Effector CD8-positive, alpha-beta T cell (primary cell): Measurements from ENCODE around the gene SLC1A2.
A peak's percentile ranks its signal among the peaks of the same experiment; 100 is the strongest.

Source experiments
- DNase-seq: peaks from one replicate; lab custom pipeline; 2025; lab: John Stamatoyannopoulos, UW

SLC1A2 gene

GRCh38 chr11:35413598-35413997, 5.8 kb downstream of the SLC1A2 start:
- no peak for DNase-seq

- no peak for DNase-seq
Observed at GRCh38 chr11:35412285-35412684, 7.1 kb downstream of the SLC1A2 start.

- DNase-seq = no peak
Observed at GRCh38 chr11:35407041-35407440, 12.3 kb downstream of the SLC1A2 start.

DNA sequence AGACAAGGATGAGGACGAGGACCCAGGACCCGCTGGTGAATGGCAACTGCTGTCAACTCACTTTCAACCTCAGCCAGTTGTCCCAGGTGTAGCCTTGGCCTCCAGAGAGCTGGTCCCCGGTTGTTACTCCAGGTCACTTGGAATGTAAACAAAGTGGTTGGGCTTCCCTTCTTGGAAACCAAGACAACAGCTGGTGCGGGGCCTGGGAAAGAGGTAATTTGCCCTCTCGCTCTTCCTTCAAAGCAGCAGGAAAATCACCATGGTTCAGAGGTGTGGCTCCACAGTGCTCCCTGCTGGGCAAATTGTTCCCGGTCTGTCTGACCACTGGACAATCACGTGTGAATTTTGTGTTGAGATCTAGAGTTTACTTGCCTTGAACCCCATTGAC, 15.0 kb downstream of the SLC1A2 start:
- no peak for DNase-seq

GRCh38 chr11:35403765-35404387, 15.5 kb downstream of the SLC1A2 start:
- DNase-seq = no peak

DNA sequence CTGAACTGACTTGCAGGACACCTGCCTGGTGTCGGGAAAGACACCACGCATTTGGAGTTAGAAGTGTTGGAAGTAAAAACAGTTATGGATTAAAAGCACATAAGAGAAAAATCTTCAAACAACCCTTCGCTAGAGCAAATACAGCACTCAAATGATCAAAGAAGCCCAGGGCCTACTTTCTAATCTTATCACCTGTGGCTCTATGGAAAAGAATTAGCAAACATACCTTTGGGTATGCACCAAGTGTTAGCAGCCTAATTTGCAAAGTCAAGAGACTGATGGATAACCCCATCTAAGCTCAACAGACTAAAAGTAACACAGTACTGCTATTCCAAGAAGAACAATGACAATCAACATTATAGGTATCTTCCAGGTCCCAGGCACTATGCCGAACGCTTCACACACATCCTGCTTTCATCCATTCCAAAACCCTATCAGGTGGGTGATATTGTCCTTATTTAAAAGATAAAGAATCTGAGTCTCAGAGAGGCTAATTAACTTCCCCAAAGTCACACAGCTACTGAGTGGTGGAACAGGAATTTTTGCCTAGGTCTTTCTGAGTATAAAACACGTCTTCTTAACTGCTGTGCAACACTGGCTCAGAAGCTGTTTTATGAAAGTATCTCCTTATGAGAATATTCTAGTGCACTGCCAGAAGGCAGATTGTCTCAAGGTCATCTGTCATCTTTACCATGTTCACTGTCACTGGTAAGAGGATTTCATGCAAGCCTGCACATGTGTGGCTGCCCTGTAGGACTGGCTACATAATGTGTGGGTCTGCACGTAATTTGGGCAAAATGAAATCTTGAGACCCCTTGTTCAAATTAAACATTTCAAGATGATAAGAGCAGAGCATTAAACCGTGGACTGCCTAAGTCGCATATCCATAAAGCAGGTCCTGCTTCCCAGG, 16.4 kb downstream of the SLC1A2 start:
- DNase-seq = no peak

GRCh38 chr11:35398881-35399280, 20.5 kb downstream of the SLC1A2 start:
- DNase-seq = no peak

- DNase-seq = no peak
Observed at GRCh38 chr11:35394941-35395340, 24.4 kb downstream of the SLC1A2 start.

DNA sequence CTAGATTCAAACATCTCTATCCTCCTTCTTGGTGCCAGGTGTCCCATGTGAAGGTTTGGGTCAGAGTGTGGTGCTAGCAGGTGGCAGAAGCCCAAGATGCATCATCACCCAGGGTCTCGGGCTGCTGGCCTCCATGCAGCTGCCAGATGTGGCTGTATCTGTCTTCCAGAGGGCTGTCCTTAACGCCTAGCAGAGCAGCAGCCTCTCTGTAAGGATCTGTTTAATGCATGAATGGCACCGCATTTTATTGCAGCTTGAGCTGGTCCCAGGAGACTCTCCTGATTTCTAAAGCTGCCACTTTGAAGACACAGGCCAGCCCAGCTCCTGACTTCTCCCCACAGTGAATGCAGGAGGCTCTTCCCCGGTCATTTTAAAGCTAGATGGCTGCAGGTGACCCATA, 26.3 kb downstream of the SLC1A2 start:
- no peak for DNase-seq

DNA sequence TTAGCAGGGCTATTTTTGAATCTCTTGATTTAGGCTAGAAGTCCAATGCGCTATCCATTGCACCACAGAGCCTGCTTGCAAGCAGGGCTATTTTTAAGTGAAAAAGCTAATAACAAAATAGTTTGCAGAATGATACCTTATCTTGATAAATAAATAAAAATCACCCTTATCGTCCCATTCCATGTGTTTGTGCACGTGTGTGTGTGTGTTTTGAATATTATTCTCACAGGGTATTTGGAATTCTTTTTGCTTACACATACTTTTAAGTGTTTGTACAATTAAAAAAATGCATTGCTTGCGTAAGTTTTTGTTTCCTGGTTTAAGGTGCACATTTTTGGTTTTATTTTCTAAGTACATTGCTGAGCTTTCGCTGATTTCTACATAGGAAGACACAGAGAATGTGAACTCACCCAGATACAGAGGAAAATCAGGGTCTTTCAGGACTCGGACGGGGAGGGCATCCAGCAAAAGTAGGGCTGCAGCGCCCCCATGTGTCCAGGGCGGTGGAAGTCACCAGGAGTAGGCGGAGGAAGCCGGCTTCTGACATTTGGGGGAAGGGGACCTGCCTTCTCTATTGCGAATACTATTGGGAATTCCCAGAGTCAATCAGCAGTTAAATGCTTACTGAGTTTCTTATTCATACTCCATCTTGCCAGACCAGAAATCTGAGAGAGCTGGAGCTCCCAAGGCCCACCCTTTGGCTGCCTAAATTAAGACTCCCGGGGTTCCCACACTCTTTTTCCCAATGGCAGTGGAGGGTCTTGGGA, 27.3 kb downstream of the SLC1A2 start:
- DNase-seq = peak; percentile 79

- DNase-seq = no peak
Observed at GRCh38 chr11:35390737-35391682, 28.3 kb downstream of the SLC1A2 start.

GRCh38 chr11:35389897-35390465, 29.4 kb downstream of the SLC1A2 start:
- no peak for DNase-seq

GRCh38 chr11:35389112-35389511, 30.2 kb downstream of the SLC1A2 start:
- DNase-seq = no peak

- DNase-seq = no peak
Observed at GRCh38 chr11:35388061-35388460, 31.3 kb downstream of the SLC1A2 start.

GRCh38 chr11:35387111-35387982, 32.0 kb downstream of the SLC1A2 start:
- no peak for DNase-seq

- no peak for DNase-seq
Observed at GRCh38 chr11:35383953-35384352, 35.4 kb downstream of the SLC1A2 start.

DNA sequence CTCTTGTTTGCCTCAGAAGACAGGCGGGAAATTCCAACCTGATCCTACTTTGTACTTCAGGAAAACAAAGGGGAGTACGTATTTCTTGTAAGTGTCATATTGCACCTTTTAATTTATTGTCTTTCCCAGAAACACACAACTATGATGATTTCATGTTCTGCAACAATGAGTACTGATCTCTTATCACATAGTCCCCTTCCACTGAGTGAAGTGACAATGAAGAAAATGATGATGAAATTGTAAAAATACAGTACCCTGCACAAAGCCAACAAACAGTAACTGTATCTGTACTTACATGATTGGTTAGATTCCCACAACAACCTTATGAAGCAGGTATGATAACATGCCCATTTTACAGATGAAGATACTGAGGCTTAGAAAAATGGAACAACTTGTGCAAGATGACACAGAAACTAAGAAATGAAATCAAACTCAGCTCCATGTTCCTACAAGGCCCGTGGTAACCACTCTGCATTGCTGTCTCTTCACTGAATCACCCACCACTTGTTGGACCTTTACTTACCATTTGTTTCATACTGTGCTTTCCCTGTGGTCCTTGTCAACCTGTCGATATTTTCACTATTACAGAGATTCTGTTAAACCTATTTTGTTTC, 37.5 kb downstream of the SLC1A2 start:
- DNase-seq = no peak

DNA sequence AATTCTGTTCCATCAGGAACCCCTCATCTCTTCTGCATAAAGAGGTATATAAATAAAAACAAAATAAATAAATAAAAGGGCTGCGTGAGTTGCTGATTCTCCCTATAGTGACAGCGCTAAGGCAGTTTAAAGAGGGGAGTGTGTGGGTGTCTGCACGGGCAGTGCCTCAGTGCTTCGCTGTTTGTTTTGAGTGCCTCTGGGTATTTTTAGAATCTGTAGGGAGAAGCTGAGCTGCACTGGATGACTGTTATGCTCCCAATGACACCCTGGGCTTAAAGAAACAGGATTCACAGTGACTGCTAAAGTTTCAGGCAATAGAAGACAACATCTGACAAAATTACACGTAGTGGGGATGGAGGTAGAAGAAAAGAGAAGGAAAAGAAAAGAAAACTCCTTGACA, 38.8 kb downstream of the SLC1A2 start:
- DNase-seq = no peak

DNA sequence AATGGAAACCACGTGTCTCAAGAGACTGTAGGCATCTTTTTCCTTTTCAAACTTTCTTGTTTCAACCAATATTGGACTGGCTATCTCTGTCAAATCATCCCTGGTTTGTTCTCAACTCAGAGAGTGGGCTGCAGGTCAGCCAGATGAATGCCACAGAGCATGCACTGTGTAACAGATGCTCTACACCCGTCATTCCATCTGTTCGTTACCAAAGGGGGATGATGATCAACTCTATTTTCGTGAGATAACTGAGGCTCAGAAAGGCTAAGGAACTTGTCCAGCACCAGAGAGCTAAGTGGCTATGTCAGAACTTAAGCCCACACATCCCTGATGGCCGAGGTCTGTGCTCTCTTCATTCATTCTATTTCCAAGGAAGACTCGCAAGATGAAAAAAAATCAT, 42.1 kb downstream of the SLC1A2 start:
- no peak for DNase-seq

- no peak for DNase-seq
Observed at GRCh38 chr11:35376613-35377012, 42.7 kb downstream of the SLC1A2 start.
